ENCODE data around the gene EHMT2.
A peak's percentile ranks its signal among the peaks of the same experiment; 100 is the strongest.

The EHMT2 gene

DNA sequence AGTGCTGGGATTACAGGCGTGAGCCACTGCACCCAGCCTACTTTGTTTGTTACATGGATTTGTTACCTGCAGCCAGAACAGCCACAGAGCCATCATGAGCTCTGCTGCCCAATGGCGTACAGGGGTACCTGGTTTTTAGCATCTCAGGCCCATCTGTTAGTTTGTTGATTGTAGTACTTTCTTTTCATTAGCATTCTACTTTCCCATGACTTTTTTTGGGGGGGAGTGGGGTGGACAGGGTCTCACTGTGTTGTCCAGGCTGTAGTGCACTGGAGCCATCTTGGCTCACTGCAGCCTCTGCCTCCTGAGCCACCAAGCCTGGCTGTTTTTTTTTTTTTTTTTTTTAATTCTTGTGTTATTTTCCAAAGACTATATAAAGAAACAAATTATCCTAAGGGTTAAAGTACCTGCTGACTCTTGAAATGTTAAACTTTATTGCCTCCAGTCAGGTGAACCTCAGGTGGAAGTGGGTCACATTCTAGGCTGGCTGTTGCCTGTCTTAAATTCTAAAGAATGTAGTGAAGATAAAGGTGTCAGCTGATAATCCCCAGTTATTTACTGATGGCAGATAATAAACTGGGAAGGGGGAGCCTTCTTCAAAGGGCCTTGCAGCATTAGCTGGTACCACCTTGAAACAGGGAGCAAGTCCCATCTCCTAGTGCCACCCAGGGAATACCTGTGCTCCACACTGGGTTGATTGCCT is 50.1 kb downstream of the EHMT2 start:
- H3K4me1 ChIP-seq (ENCODE audit: control insufficient read depth, insufficient read depth, low read length) = no peaks in the 10 kb centered on the region
- no peak overlapping the region for H3K4me3 ChIP-seq (ENCODE audit: low read depth, low read length)
- CTCF ChIA-PET = interaction anchor here (0.6 to 0.8 kb wide), 2 partner anchors 11 to 83 kb away, joined by 3 to 4 read pairs; no protein-coding TSS in a partner anchor
- no peaks in the 10 kb centered on the region; a peak in 1 of 3 replicates for H3K36me3 ChIP-seq (ENCODE audit: control insufficient read depth in 2 of 2, insufficient read depth in 1 of 2, low read length in 2 of 2)
- H3K9me3 ChIP-seq (ENCODE audit: control insufficient read depth, insufficient read depth, low read depth, low read length) = no peaks in the 10 kb centered on the region
- no peak for TF ChIP-seq ZNF211 (tag by site-specific recombination; IDR thresholded peaks at IDR 0.05; ENCODE audit: low read depth)
- TF ChIP-seq ZNF394 (tag by site-specific recombination; IDR thresholded peaks at IDR 0.05; ENCODE audit: borderline replicate concordance) = no peak
- no peak for TF ChIP-seq ZBTB1 (tag by site-specific recombination; IDR thresholded peaks at IDR 0.05)
- TF ChIP-seq GLIS1 (tag by site-specific recombination; IDR thresholded peaks at IDR 0.05) = no peak
- TF ChIP-seq ZNF529 (tag by site-specific recombination; IDR thresholded peaks at IDR 0.05; ENCODE audit: insufficient replicate concordance) = no peak
- TF ChIP-seq ZNF121 (tag by site-specific recombination; IDR thresholded peaks at IDR 0.05) = peak; percentile 52; the same call in 1 of the 2 replicates
- no peak overlapping the region for H3K27ac ChIP-seq (ENCODE audit: extremely low read depth, low read depth, low read length)
- POLR2A ChIA-PET = interaction anchor here (1.0 to 1.5 kb wide), 3 partner anchors 10 to 20 kb away, joined by 3 to 5 read pairs (median 4); partner anchors contain the start of genes HSPA1B and NEU1

DNA sequence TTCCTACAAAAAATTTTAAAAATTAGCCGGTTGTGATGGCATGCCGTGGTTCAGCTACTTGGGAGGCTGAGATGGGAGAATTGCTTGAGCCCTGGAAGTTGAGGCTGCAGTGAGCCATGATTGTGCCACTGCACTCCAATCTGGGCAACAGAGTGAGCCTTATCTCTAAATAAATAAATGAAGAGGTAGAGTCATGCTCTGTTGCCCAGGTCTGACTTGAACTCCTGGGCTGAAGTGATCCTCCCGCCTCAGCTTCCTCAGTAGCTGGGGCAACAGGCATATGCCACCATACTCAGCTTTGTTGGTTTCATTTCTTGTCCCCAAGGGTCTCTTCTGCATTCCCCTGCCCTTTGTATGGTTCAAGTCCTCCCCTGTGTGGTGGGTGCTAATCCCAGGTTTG is 53.0 kb downstream of the EHMT2 start:
- H3K27ac ChIP-seq (ENCODE audit: extremely low read depth, low read depth, low read length) = no peak overlapping the region
- POLR2A ChIA-PET = interaction anchor here (1.1 to 12.5 kb wide), 6 partner anchors 10 to 52 kb away, joined by 3 to 125 read pairs (median 10); partner anchors contain the start of genes HSPA1B and NEU1
- H3K4me3 ChIP-seq (ENCODE audit: low read depth, low read length) = no peak overlapping the region
- CTCF ChIA-PET = interaction anchor here (0.5 to 1.7 kb wide), 4 partner anchors 9 to 75 kb away, joined by 3 to 6 read pairs (median 3); no protein-coding TSS in a partner anchor
- H3K9me3 ChIP-seq (ENCODE audit: control insufficient read depth, insufficient read depth, low read depth, low read length) = no peaks in the 10 kb centered on the region
- peaks cover 15 to 19% of the 10 kb centered on the region in 2 experiments for H3K36me3 ChIP-seq (ENCODE audit: control insufficient read depth in 2 of 2, insufficient read depth in 1 of 2, low read length in 2 of 2)
- H3K4me1 ChIP-seq (ENCODE audit: control insufficient read depth, insufficient read depth, low read length) = no peaks in the 10 kb centered on the region
- TF ChIP-seq ZNF555 (tag by site-specific recombination; conservative IDR thresholded peaks at IDR 0.05) (no peak), SCRT1 (tag by site-specific recombination; IDR thresholded peaks at IDR 0.05; ENCODE audit: borderline replicate concordance) (no peak), ZNF621 (tag by site-specific recombination; IDR thresholded peaks at IDR 0.05) (no peak), ZBTB17 (tag by site-specific recombination; IDR thresholded peaks at IDR 0.05) (peak; percentile 61; the same call in 1 of the 2 replicates), OSR2 (tag by site-specific recombination; IDR thresholded peaks at IDR 0.05) (peak; percentile 92), FEZF1 (tag by site-specific recombination; IDR thresholded peaks at IDR 0.05) (no peak), ZNF133 (tag by site-specific recombination; IDR thresholded peaks at IDR 0.05) (no peak), ZNF266 (tag by site-specific recombination; IDR thresholded peaks at IDR 0.05; ENCODE audit: low read depth) (no peak), SP7 (tag by site-specific recombination; IDR thresholded peaks at IDR 0.05) (no peak), ZNF394 (tag by site-specific recombination; IDR thresholded peaks at IDR 0.05; ENCODE audit: borderline replicate concordance) (no peak), ZNF549 (tag by site-specific recombination; IDR thresholded peaks at IDR 0.05) (no peak)
- TF ChIP-seq, protein P1, sequence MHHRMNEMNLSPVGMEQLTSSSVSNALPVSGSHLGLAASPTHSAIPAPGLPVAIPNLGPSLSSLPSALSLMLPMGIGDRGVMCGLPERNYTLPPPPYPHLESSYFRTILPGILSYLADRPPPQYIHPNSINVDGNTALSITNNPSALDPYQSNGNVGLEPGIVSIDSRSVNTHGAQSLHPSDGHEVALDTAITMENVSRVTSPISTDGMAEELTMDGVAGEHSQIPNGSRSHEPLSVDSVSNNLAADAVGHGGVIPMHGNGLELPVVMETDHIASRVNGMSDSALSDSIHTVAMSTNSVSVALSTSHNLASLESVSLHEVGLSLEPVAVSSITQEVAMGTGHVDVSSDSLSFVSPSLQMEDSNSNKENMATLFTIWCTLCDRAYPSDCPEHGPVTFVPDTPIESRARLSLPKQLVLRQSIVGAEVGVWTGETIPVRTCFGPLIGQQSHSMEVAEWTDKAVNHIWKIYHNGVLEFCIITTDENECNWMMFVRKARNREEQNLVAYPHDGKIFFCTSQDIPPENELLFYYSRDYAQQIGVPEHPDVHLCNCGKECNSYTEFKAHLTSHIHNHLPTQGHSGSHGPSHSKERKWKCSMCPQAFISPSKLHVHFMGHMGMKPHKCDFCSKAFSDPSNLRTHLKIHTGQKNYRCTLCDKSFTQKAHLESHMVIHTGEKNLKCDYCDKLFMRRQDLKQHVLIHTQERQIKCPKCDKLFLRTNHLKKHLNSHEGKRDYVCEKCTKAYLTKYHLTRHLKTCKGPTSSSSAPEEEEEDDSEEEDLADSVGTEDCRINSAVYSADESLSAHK (tag by site-specific recombination; IDR thresholded peaks at IDR 0.05) = no peak
- TF ChIP-seq, protein P2, sequence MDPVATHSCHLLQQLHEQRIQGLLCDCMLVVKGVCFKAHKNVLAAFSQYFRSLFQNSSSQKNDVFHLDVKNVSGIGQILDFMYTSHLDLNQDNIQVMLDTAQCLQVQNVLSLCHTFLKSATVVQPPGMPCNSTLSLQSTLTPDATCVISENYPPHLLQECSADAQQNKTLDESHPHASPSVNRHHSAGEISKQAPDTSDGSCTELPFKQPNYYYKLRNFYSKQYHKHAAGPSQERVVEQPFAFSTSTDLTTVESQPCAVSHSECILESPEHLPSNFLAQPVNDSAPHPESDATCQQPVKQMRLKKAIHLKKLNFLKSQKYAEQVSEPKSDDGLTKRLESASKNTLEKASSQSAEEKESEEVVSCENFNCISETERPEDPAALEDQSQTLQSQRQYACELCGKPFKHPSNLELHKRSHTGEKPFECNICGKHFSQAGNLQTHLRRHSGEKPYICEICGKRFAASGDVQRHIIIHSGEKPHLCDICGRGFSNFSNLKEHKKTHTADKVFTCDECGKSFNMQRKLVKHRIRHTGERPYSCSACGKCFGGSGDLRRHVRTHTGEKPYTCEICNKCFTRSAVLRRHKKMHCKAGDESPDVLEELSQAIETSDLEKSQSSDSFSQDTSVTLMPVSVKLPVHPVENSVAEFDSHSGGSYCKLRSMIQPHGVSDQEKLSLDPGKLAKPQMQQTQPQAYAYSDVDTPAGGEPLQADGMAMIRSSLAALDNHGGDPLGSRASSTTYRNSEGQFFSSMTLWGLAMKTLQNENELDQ (tag by site-specific recombination; IDR thresholded peaks at IDR 0.05; ENCODE audit: low read depth) = no peak
- TF ChIP-seq, protein P3, sequence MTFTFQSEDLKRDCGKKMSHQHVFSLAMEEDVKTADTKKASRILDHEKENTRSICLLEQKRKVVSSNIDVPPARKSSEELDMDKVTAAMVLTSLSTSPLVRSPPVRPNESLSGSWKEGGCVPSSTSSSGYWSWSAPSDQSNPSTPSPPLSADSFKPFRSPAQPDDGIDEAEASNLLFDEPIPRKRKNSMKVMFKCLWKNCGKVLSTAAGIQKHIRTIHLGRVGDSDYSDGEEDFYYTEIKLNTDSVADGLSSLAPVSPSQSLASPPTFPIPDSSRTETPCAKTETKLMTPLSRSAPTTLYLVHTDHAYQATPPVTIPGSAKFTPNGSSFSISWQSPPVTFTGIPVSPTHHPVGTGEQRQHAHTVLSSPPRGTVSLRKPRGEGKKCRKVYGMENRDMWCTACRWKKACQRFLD (tag by site-specific recombination; IDR thresholded peaks at IDR 0.05) = no peak
- TF ChIP-seq, protein P4, sequence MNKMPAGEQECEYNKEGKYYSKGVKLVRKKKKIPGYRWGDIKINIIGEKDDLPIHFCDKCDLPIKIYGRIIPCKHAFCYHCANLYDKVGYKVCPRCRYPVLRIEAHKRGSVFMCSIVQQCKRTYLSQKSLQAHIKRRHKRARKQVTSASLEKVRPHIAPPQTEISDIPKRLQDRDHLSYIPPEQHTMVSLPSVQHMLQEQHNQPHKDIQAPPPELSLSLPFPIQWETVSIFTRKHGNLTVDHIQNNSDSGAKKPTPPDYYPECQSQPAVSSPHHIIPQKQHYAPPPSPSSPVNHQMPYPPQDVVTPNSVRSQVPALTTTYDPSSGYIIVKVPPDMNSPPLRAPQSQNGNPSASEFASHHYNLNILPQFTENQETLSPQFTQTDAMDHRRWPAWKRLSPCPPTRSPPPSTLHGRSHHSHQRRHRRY (tag by site-specific recombination; IDR thresholded peaks at IDR 0.05) = no peak
- TF ChIP-seq, protein P5, sequence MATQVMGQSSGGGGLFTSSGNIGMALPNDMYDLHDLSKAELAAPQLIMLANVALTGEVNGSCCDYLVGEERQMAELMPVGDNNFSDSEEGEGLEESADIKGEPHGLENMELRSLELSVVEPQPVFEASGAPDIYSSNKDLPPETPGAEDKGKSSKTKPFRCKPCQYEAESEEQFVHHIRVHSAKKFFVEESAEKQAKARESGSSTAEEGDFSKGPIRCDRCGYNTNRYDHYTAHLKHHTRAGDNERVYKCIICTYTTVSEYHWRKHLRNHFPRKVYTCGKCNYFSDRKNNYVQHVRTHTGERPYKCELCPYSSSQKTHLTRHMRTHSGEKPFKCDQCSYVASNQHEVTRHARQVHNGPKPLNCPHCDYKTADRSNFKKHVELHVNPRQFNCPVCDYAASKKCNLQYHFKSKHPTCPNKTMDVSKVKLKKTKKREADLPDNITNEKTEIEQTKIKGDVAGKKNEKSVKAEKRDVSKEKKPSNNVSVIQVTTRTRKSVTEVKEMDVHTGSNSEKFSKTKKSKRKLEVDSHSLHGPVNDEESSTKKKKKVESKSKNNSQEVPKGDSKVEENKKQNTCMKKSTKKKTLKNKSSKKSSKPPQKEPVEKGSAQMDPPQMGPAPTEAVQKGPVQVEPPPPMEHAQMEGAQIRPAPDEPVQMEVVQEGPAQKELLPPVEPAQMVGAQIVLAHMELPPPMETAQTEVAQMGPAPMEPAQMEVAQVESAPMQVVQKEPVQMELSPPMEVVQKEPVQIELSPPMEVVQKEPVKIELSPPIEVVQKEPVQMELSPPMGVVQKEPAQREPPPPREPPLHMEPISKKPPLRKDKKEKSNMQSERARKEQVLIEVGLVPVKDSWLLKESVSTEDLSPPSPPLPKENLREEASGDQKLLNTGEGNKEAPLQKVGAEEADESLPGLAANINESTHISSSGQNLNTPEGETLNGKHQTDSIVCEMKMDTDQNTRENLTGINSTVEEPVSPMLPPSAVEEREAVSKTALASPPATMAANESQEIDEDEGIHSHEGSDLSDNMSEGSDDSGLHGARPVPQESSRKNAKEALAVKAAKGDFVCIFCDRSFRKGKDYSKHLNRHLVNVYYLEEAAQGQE (tag by site-specific recombination; IDR thresholded peaks at IDR 0.05) = no peak
